B cell (primary cell): ENCODE data around the gene GAP43. TPM values are rescaled to one million over a fixed set of nuclear protein-coding genes. Genes with fewer than 3 reads are reported as not detected.

ENCODE experiments used
- ATAC-seq: fragments of 200-7000 bp; cut with Tn5 transposase; one replicate; pipeline ENCODE4 v1.10.0; 2021; ENCODE audit warnings: low read depth, mild to moderate bottlenecking, moderate number of reproducible peaks, moderate library complexity
- CTCF ChIA-PET: fragments of 350-600 bp; sonication (Branson Sonifier 250); formaldehyde crosslinking; loops from one replicate; lab custom pipeline; 2021; ENCODE audit warnings: antibody characterized with exemption, inconsistent platforms; lab: Charles Lee
- POLR2A ChIA-PET: fragments of 350-600 bp; sonication (Branson Sonifier 250); formaldehyde crosslinking; loops from one replicate; lab custom pipeline; 2021; ENCODE audit warnings: antibody characterized with exemption; lab: Charles Lee
- DNase-seq: peaks from one replicate; pipeline ENCODE4 v3.0.0; 2013
- H2AFZ ChIP-seq: 2 replicates; pipeline ENCODE4 v1.6.1; 2012; ENCODE audit warnings: mild to moderate bottlenecking, low read depth, low read length; ENCODE audit not compliant: insufficient read depth, poor library complexity, severe bottlenecking
- H3K27ac ChIP-seq, 2 donors: 1 replicate in 1 of 2; 2 replicates in 1 of 2; pipeline ENCODE4 v1.5.1; 2012 to 2013; ENCODE audit warnings: low read length in 2 of 2, mild to moderate bottlenecking in 2 of 2, moderate library complexity in 1 of 2
- H3K27me3 ChIP-seq, 4 experiments: fragments of 200-600 bp in 1 of 4; sonication (generic) in 1 of 4; replicated peaks in 1 of 4; 1 replicate in 2 of 4; 2 replicates in 2 of 4; pipeline versions ENCODE4 v1.6.1 to v1.7.0; 2013 to 2016; ENCODE audit warnings: low read length in 3 of 4, mild to moderate bottlenecking in 2 of 4, mixed read lengths in 1 of 4, moderate library complexity in 1 of 4; ENCODE audit not compliant: insufficient read depth in 4 of 4, control insufficient read depth in 3 of 4; ENCODE audit errors: control extremely low read depth in 1 of 4
- H3K36me3 ChIP-seq, 2 experiments: replicated peaks in 1 of 2; 1 replicate in 1 of 2; 2 replicates in 1 of 2; pipeline versions ENCODE4 v1.6.1 to v1.7.1; 2013; ENCODE audit warnings: low read length in 1 of 2; ENCODE audit not compliant: insufficient read depth in 2 of 2, control insufficient read depth in 1 of 2; ENCODE audit errors: control extremely low read depth in 1 of 2, extremely low read depth in 1 of 2
- H3K4me1 ChIP-seq, 2 donors: fragments of 200-600 bp in 1 of 2; sonication (generic) in 1 of 2; 1 replicate in 1 of 2; 2 replicates in 1 of 2; pipeline versions ENCODE4 v1.5.1 to v1.6.1; 2013 to 2017; ENCODE audit warnings: low read length in 2 of 2; ENCODE audit not compliant: control insufficient read depth in 2 of 2, insufficient read depth in 2 of 2
- H3K4me2 ChIP-seq: replicated peaks from 2 replicates; pipeline ENCODE3; 2012; ENCODE audit warnings: mild to moderate bottlenecking, low read depth, low read length; ENCODE audit not compliant: poor library complexity, severe bottlenecking
- H3K4me3 ChIP-seq, 5 experiments: fragments of 200-600 bp in 1 of 5; sonication (generic) in 1 of 5; 1 replicate in 3 of 5; 2 replicates in 2 of 5; pipeline versions ENCODE4 v1.5.1 to v1.7.0; 2011 to 2016; ENCODE audit warnings: low read length in 4 of 5, mild to moderate bottlenecking in 4 of 5, low read depth in 2 of 5, control low read depth in 1 of 5, moderate library complexity in 1 of 5; ENCODE audit not compliant: insufficient read depth in 1 of 5; ENCODE audit errors: control extremely low read depth in 1 of 5, extremely low read depth in 1 of 5
- H3K79me2 ChIP-seq: fragments of 200-600 bp; sonication (generic); one replicate; pipeline ENCODE4 v1.6.0; 2016; ENCODE audit warnings: low read length; ENCODE audit not compliant: control insufficient read depth, insufficient read depth
- H3K9ac ChIP-seq: fragments of 200-600 bp; sonication (generic); 2 replicates; pipeline ENCODE4 v1.6.1; 2017; ENCODE audit warnings: mild to moderate bottlenecking, low read length, moderate library complexity
- H3K9me3 ChIP-seq, 3 donors: one replicate each; pipeline versions ENCODE4 v1.6.1 to v1.7.1; 2013; ENCODE audit warnings: low read length in 2 of 3; ENCODE audit not compliant: control insufficient read depth in 2 of 3, insufficient read depth in 1 of 3; ENCODE audit errors: control extremely low read depth in 1 of 3
- H4K20me1 ChIP-seq: 2 replicates; pipeline ENCODE4 v1.6.0; 2012; ENCODE audit warnings: mild to moderate bottlenecking, low read length; ENCODE audit not compliant: insufficient read depth, control insufficient read depth, poor library complexity, severe bottlenecking
- H3K27ac Mint-ChIP-seq: one replicate; pipeline ENCODE4 v1.8.0; 2021; ENCODE audit warnings: mixed read lengths
- H3K27me3 Mint-ChIP-seq: one replicate; pipeline ENCODE4 v1.8.0; 2021; ENCODE audit warnings: mixed read lengths
- H3K4me1 Mint-ChIP-seq: one replicate; pipeline ENCODE4 v1.8.0; 2021; ENCODE audit warnings: mixed read lengths
- H3K4me3 Mint-ChIP-seq: one replicate; pipeline ENCODE4 v1.8.0; 2021; ENCODE audit warnings: mixed read lengths
- H3K9me3 Mint-ChIP-seq: one replicate; pipeline ENCODE4 v1.8.0; 2022; ENCODE audit warnings: mixed read lengths; ENCODE audit not compliant: insufficient read depth
- EZH2 ChIP-seq: IDR thresholded peaks from 2 replicates; pipeline ENCODE4 v1.6.1; 2012; ENCODE audit warnings: borderline replicate concordance, low read depth, mild to moderate bottlenecking, moderate library complexity, low read length; ENCODE audit not compliant: insufficient read depth, poor library complexity, severe bottlenecking
- WGBS: methylation state at CpG from one replicate; pipeline ENCODE4 v1.1.5; 2013; ENCODE audit warnings: missing lambda C conversion rate; ENCODE audit not compliant: insufficient coverage; 5-methylcytosine and 5-hydroxymethylcytosine counted together
- intact Hi-C: fragments of 100-400 bp; cut with micrococcal nuclease; formaldehyde crosslinking; loops from one replicate; pipeline ENCODE4 v1.10.0; 2022
- polyA plus RNA-seq: library from polyadenylated mRNA; depleted of rRNA; stranded (reverse); fragments of >200 nt; gene quantifications from 2 replicates; pipeline ENCODE4 v1.2.3, GENCODE V29; 2012
- total RNA-seq, 2 donors: library from RNA; stranded (reverse); fragments of 120-200 nt in 1 of 2; gene quantifications; 1 replicate in 1 of 2; 2 replicates in 1 of 2; pipeline versions ENCODE4 v1.2.3 to v1.2.4, GENCODE V29; 2013 to 2022
- TF ChIP-seq, protein P1 (sequence below): fragments of 200-600 bp; IDR thresholded peaks from one replicate; pipeline ENCODE4 v1.8.0; 2022; ENCODE audit warnings: antibody characterized with exemption, mild to moderate bottlenecking

Gene GAP43
- total and polyA plus RNA-seq, 2 donors (not counting 1 experiment from before 2014, with no cell fraction given), result 0.04 TPM; not detected in 1

- H2AFZ ChIP-seq, result no peak overlapping the region
- H3K9me3 Mint-ChIP-seq, result no peaks in the 10 kb centered on the region
- H3K79me2 ChIP-seq, result no peaks in the 10 kb centered on the region
- intact Hi-C loops, result no loop called here
- DNase-seq, result no peak
- no peak overlapping the region for H3K27ac ChIP-seq
- H3K9ac ChIP-seq, result no peak overlapping the region
- peaks cover 10% of the 10 kb centered on the region for H3K27me3 Mint-ChIP-seq
- POLR2A ChIA-PET, result no interaction called here
- H3K36me3 ChIP-seq, result no peaks in the 10 kb centered on the region
- ATAC-seq, result no peak
- H3K4me1 Mint-ChIP-seq, result no peaks in the 10 kb centered on the region
- TF ChIP-seq, protein P1, sequence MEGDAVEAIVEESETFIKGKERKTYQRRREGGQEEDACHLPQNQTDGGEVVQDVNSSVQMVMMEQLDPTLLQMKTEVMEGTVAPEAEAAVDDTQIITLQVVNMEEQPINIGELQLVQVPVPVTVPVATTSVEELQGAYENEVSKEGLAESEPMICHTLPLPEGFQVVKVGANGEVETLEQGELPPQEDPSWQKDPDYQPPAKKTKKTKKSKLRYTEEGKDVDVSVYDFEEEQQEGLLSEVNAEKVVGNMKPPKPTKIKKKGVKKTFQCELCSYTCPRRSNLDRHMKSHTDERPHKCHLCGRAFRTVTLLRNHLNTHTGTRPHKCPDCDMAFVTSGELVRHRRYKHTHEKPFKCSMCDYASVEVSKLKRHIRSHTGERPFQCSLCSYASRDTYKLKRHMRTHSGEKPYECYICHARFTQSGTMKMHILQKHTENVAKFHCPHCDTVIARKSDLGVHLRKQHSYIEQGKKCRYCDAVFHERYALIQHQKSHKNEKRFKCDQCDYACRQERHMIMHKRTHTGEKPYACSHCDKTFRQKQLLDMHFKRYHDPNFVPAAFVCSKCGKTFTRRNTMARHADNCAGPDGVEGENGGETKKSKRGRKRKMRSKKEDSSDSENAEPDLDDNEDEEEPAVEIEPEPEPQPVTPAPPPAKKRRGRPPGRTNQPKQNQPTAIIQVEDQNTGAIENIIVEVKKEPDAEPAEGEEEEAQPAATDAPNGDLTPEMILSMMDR, result no peak
- no peak overlapping the region for H3K4me2 ChIP-seq
- H3K27me3 ChIP-seq, result peaks cover 0 to 2% (median 0%) of the 10 kb centered on the region in 4 experiments
- CTCF ChIA-PET, result no interaction called here
- no peak overlapping the region for H3K4me3 Mint-ChIP-seq
- H3K9me3 ChIP-seq, result no peaks in the 10 kb centered on the region
- no peaks in the 10 kb centered on the region for H4K20me1 ChIP-seq
- H3K4me1 ChIP-seq, result no peaks in the 10 kb centered on the region
- no peak overlapping the region for H3K27ac Mint-ChIP-seq
- H3K4me3 ChIP-seq, result no peak overlapping the region
- WGBS, result 88% methylated on average over 1 of the region's 2 CpGs
Measured at GRCh38 chr3:115708540-115708939, 85.2 kb downstream of the GAP43 start.

- Histone ChIP-seq H3K79me2 (no peaks in the 10 kb centered on the region), H3K27ac (no peak overlapping the region), H3K4me1 (no peaks in the 10 kb centered on the region), H3K9me3 (no peaks in the 10 kb centered on the region), H3K27me3 (peaks cover 0 to 2% (median 0%) of the 10 kb centered on the region in 4 experiments), H2AFZ (no peak overlapping the region), H4K20me1 (no peaks in the 10 kb centered on the region), H3K4me2 (no peak overlapping the region), H3K36me3 (no peaks in the 10 kb centered on the region), H3K9ac (no peak overlapping the region), H3K4me3 (no peak overlapping the region)
- H3K4me3 Mint-ChIP-seq, result no peak overlapping the region
- H3K4me1 Mint-ChIP-seq, result no peaks in the 10 kb centered on the region
- H3K27ac Mint-ChIP-seq, result no peak overlapping the region
- H3K9me3 Mint-ChIP-seq, result no peaks in the 10 kb centered on the region
- intact Hi-C loops, result no loop called here
- POLR2A ChIA-PET, result no interaction called here
- TF ChIP-seq, protein P1, result no peak
- no peak for TF ChIP-seq EZH2
- DNase-seq, result no peak
- peaks cover 10% of the 10 kb centered on the region for H3K27me3 Mint-ChIP-seq
- no peak for ATAC-seq
- CTCF ChIA-PET, result no interaction called here
- 63% methylated on average over 2 of the region's 3 CpGs for WGBS
Measured at GRCh38 chr3:115709093-115709492, 85.8 kb downstream of the GAP43 start.
